Measurements from ENCODE around the gene ZBTB37. TPM values are rescaled to one million over a fixed set of nuclear protein-coding genes. Genes with fewer than 3 reads are reported as not detected.

The ZBTB37 gene
- total and polyA plus RNA-seq, 9 of the 15 experiments (the other 6 are each of a cell fraction or from before 2014, with no cell fraction given): 1.3 to 13.9 (median 5.4) TPM

DNA sequence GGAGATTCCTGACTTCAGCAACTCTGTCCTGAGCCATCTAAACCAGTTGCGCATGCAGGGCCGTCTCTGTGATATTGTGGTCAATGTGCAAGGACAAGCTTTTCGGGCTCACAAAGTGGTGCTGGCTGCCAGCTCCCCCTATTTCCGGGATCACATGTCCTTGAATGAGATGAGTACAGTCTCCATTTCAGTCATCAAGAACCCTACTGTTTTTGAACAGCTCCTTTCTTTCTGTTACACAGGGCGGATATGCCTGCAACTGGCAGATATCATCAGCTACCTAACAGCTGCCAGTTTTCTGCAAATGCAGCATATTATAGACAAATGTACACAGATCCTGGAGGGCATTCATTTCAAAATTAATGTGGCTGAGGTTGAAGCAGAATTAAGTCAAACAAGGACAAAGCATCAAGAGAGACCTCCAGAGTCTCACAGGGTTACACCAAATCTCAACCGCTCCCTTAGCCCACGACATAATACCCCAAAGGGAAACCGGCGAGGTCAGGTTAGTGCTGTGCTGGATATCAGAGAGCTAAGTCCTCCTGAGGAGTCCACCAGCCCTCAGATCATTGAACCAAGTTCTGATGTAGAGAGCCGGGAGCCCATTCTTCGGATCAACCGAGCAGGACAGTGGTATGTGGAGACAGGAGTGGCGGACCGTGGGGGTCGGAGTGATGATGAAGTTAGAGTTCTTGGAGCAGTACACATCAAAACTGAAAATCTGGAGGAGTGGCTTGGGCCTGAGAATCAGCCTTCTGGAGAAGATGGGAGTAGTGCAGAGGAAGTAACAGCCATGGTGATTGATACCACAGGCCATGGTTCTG is 2.3 kb downstream of the ZBTB37 start:
- Histone ChIP-seq H2AFZ (ENCODE audit: low read depth, low read length) (peak overlapping the region; percentile 89), H3K4me2 (ENCODE audit: insufficient read depth, low read length) (peak overlapping the region; percentile 75), H3K9me1 (ENCODE audit: control insufficient read depth, insufficient read depth, low read length) (no peaks in the 10 kb centered on the region), H4K20me1 (replicated peaks; ENCODE audit: control insufficient read depth, insufficient read depth, low read length) (peaks cover 19% of the 10 kb centered on the region), H3K4me1 (replicated peaks in 1 of 2; ENCODE audit: control insufficient read depth in 2 of 2, insufficient read depth in 2 of 2, low read length in 2 of 2) (peaks cover 17 to 28% of the 10 kb centered on the region in 2 experiments), H3K36me3 (ENCODE audit: control insufficient read depth, insufficient read depth, low read length) (peaks cover 39% of the 10 kb centered on the region), H3K27me3 (ENCODE audit: control insufficient read depth in 2 of 2, insufficient read depth in 2 of 2, low read length in 2 of 2) (no peaks in the 10 kb centered on the region; a peak in 1 of 5 replicates), H3K4me3 (peak overlapping the region; percentile 86), H3K9me3 (replicated peaks; ENCODE audit: control insufficient read depth, insufficient read depth, low read depth, low read length) (no peaks in the 10 kb centered on the region), H3K9ac (ENCODE audit: insufficient read depth in 1 of 2, low read depth in 2 of 2, low read length in 2 of 2) (peak overlapping the region; percentile 66 to 87; a peak in 3 of 4 replicates), H3K27ac (ENCODE audit: extremely low read depth, low read depth, low read length) (peak overlapping the region; percentile 93), H3K79me2 (ENCODE audit: control insufficient read depth, insufficient read depth, low read length) (peaks cover 60% of the 10 kb centered on the region)
- 19% methylated on average over 15 of the region's 15 CpGs for WGBS (ENCODE audit: insufficient coverage, low coverage, missing lambda C conversion rate)
- peak; percentile 40 for FAIRE-seq
- ChIA-PET CTCF (ENCODE audit: low intra/inter-chr PET ratio) (no interaction called here), POLR2A (interaction anchor here (0.6 to 3.1 kb wide), 9 partner anchors 9 to 297 kb away, joined by 3 to 22 read pairs (median 3); partner anchors contain the start of gene SERPINC1)
- DNase-seq (ENCODE audit: extremely low read depth in 1 of 4, low spot score in 3 of 4): peak; percentile 28 to 79 (median 46)
- in situ Hi-C loops (cut with MboI): no loop called here
- ATAC-seq: peak; percentile 1
- intact Hi-C loops (cut with micrococcal nuclease): loop anchor here (5.0 kb wide), 1 partner anchor 152 kb away; the partner anchor contains the start of gene RC3H1
- BruUV-seq (replicated peaks): no TSS peak
- TF ChIP-seq TGIF2 (CRISPR knock-in tag; IDR thresholded peaks at IDR 0.05): no peak
- peak; percentile 64; the same call in 1 of the 2 replicates for TF ChIP-seq THRAP3 (IDR thresholded peaks at IDR 0.05; ENCODE audit: borderline replicate concordance)
- TF ChIP-seq, protein P1, sequence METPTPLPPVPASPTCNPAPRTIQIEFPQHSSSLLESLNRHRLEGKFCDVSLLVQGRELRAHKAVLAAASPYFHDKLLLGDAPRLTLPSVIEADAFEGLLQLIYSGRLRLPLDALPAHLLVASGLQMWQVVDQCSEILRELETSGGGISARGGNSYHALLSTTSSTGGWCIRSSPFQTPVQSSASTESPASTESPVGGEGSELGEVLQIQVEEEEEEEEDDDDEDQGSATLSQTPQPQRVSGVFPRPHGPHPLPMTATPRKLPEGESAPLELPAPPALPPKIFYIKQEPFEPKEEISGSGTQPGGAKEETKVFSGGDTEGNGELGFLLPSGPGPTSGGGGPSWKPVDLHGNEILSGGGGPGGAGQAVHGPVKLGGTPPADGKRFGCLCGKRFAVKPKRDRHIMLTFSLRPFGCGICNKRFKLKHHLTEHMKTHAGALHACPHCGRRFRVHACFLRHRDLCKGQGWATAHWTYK (CRISPR knock-in tag; IDR thresholded peaks at IDR 0.05): no peak
- TF ChIP-seq ZNF57 (CRISPR knock-in tag; IDR thresholded peaks at IDR 0.05): no peak
- TF ChIP-seq NCOA4 (IDR thresholded peaks at IDR 0.05; ENCODE audit: partially characterized antibody): no peak
- peak; percentile 20 for TF ChIP-seq MEIS2 (IDR thresholded peaks at IDR 0.05; ENCODE audit: partially characterized antibody)
- TF ChIP-seq, protein P2, sequence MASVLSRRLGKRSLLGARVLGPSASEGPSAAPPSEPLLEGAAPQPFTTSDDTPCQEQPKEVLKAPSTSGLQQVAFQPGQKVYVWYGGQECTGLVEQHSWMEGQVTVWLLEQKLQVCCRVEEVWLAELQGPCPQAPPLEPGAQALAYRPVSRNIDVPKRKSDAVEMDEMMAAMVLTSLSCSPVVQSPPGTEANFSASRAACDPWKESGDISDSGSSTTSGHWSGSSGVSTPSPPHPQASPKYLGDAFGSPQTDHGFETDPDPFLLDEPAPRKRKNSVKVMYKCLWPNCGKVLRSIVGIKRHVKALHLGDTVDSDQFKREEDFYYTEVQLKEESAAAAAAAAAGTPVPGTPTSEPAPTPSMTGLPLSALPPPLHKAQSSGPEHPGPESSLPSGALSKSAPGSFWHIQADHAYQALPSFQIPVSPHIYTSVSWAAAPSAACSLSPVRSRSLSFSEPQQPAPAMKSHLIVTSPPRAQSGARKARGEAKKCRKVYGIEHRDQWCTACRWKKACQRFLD (CRISPR knock-in tag; IDR thresholded peaks at IDR 0.05): peak; percentile 17; the same call in 1 of the 2 replicates
- TF ChIP-seq ZNF282 (CRISPR knock-in tag; IDR thresholded peaks at IDR 0.05): no peak
- TF ChIP-seq PRMT5 (CRISPR knock-in tag; IDR thresholded peaks at IDR 0.05): no peak
- TF ChIP-seq, protein P3, sequence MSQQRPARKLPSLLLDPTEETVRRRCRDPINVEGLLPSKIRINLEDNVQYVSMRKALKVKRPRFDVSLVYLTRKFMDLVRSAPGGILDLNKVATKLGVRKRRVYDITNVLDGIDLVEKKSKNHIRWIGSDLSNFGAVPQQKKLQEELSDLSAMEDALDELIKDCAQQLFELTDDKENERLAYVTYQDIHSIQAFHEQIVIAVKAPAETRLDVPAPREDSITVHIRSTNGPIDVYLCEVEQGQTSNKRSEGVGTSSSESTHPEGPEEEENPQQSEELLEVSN (IDR thresholded peaks at IDR 0.05; ENCODE audit: borderline replicate concordance in 1 of 2, extremely low read depth in 1 of 2, insufficient read depth in 1 of 2, insufficient read length in 1 of 2, low read depth in 1 of 2, low read length in 1 of 2, poor library complexity in 1 of 2, severe bottlenecking in 1 of 2): peak in 1 of 2 experiments; percentile 8
- peak; percentile 40; the same call in 1 of the 2 replicates for TF ChIP-seq TCF3 (CRISPR knock-in tag; IDR thresholded peaks at IDR 0.05)
- TF ChIP-seq ARID1B (IDR thresholded peaks at IDR 0.05): peak; percentile 36; the same call in 1 of the 2 replicates
- no peak for TF ChIP-seq ZFP36 (IDR thresholded peaks at IDR 0.05; ENCODE audit: low read depth, low read length, partially characterized antibody)
- TF ChIP-seq BHLHE40 (IDR thresholded peaks at IDR 0.05; ENCODE audit: low read length): no peak
- no peak for TF ChIP-seq ZNF146 (CRISPR knock-in tag; IDR thresholded peaks at IDR 0.05; ENCODE audit: unreplicated experiment)
- no peak for TF ChIP-seq ZNF212 (CRISPR knock-in tag; IDR thresholded peaks at IDR 0.05)
- no peak for TF ChIP-seq TRIM24 (IDR thresholded peaks at IDR 0.05)
- TF ChIP-seq NRF1 (conservative IDR thresholded peaks at IDR 0.05 in 1 of 2, IDR thresholded peaks at IDR 0.05 in 1 of 2): peak; percentile 65 to 68
- no peak for TF ChIP-seq ZNF589 (CRISPR knock-in tag; IDR thresholded peaks at IDR 0.05; ENCODE audit: low read depth)

Data from K562 (cell line).